ENCODE data around the gene RPS6KA5. TPM values are rescaled to one million over a fixed set of nuclear protein-coding genes. Genes with fewer than 3 reads are reported as not detected.
A peak's percentile ranks its signal among the peaks of the same experiment; 100 is the strongest.

Gene RPS6KA5
- total RNA-seq, 1 donor from 2014 or later: 12.8 TPM

- no peak for TF ChIP-seq CTCF (IDR thresholded peaks at IDR 0.05; ENCODE audit: unreplicated experiment)
- Mint-ChIP-seq H3K27ac (no peak overlapping the region), H3K9me3 (no peaks in the 10 kb centered on the region), H3K4me1 (peaks cover 38% of the 10 kb centered on the region), H3K27me3 (ENCODE audit: low read depth) (no peaks in the 10 kb centered on the region), H3K4me3 (no peak overlapping the region), H3K36me3 (no peaks in the 10 kb centered on the region)
- no peak for DNase-seq (ENCODE audit: low spot score in 2 of 2, unreplicated experiment in 2 of 2)
Observed at GRCh38 chr14:90811641-90812040, 248.8 kb downstream of the RPS6KA5 start.

GRCh38 chr14:90810806-90811205 lies 249.6 kb downstream of the RPS6KA5 start:
- Mint-ChIP-seq H3K27me3 (ENCODE audit: low read depth) (no peaks in the 10 kb centered on the region), H3K4me1 (peaks cover 41% of the 10 kb centered on the region), H3K27ac (no peak overlapping the region), H3K4me3 (no peak overlapping the region), H3K9me3 (no peaks in the 10 kb centered on the region), H3K36me3 (no peaks in the 10 kb centered on the region)
- TF ChIP-seq CTCF (IDR thresholded peaks at IDR 0.05; ENCODE audit: unreplicated experiment): no peak
- DNase-seq (ENCODE audit: low spot score in 2 of 2, unreplicated experiment in 2 of 2): no peak

- TF ChIP-seq CTCF (IDR thresholded peaks at IDR 0.05; ENCODE audit: unreplicated experiment): no peak
- no peaks in the 10 kb centered on the region for H3K27me3 Mint-ChIP-seq (ENCODE audit: low read depth)
- H3K4me1 Mint-ChIP-seq: peaks cover 31% of the 10 kb centered on the region
- no peak overlapping the region for H3K4me3 Mint-ChIP-seq
- H3K9me3 Mint-ChIP-seq: no peaks in the 10 kb centered on the region
- no peak for DNase-seq (ENCODE audit: low spot score in 2 of 2, unreplicated experiment in 2 of 2)
- no peak overlapping the region for H3K27ac Mint-ChIP-seq
- H3K36me3 Mint-ChIP-seq: no peaks in the 10 kb centered on the region
Observed at GRCh38 chr14:90809530-90810312, 250.7 kb downstream of the RPS6KA5 start.

- no peak for DNase-seq (ENCODE audit: low spot score in 2 of 2, unreplicated experiment in 2 of 2)
- no peak overlapping the region for H3K4me3 Mint-ChIP-seq
- H3K9me3 Mint-ChIP-seq: no peaks in the 10 kb centered on the region
- H3K27ac Mint-ChIP-seq: no peak overlapping the region
- no peaks in the 10 kb centered on the region for H3K27me3 Mint-ChIP-seq (ENCODE audit: low read depth)
- peaks cover 27% of the 10 kb centered on the region for H3K4me1 Mint-ChIP-seq
- H3K36me3 Mint-ChIP-seq: no peaks in the 10 kb centered on the region
- TF ChIP-seq CTCF (IDR thresholded peaks at IDR 0.05; ENCODE audit: unreplicated experiment): no peak
Observed at GRCh38 chr14:90808759-90809529, 251.5 kb downstream of the RPS6KA5 start.

- Mint-ChIP-seq H3K27ac (peak overlapping the region; percentile 86), H3K4me1 (peaks cover 30% of the 10 kb centered on the region), H3K4me3 (no peak overlapping the region), H3K27me3 (ENCODE audit: low read depth) (no peaks in the 10 kb centered on the region), H3K9me3 (no peaks in the 10 kb centered on the region), H3K36me3 (no peaks in the 10 kb centered on the region)
- DNase-seq (ENCODE audit: low spot score in 2 of 2, unreplicated experiment in 2 of 2): no peak
- TF ChIP-seq CTCF (IDR thresholded peaks at IDR 0.05; ENCODE audit: unreplicated experiment): no peak
Observed at GRCh38 chr14:90807060-90807459, 253.4 kb downstream of the RPS6KA5 start.
